Tongue (tissue), 2 donors: Measurements from ENCODE around the gene CEP70. TPM values are rescaled to one million over a fixed set of nuclear protein-coding genes. Genes with fewer than 3 reads are reported as not detected.
"Not testable (repeated sequence)": the region's sequence is repeated elsewhere in the genome, so short reads cannot be mapped to it uniquely, and the experiment has no call there.

ENCODE experiments used
- DNase-seq: peaks from one replicate; pipeline ENCODE4 v3.0.0-alpha.2; 2015
- total RNA-seq: library from RNA; depleted of rRNA; stranded (reverse); fragments of >200 nt; gene quantifications from one replicate; pipeline ENCODE4 v1.2.3, GENCODE V29; 2014

Gene CEP70
- total RNA-seq, 1 donor from 2014 or later: 57.7 TPM

DNA sequence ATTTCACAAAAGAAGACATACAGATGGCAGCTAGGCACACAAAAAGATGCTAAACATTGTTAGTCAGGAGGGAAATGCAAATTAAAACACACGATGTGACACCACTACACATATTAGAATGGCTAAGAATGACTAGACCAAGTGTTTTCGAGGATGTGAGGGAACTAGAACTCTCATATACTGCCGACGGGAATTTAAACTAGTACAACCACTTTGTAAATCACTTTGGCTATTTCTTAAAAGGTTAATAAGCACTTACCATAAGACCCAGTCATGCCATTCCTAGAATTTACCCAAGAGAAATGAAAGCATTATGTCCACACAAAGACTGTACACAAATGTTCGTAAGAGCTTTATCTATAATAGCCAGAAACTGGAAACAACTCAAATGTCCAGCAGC lies 5.6 kb downstream of the CEP70 start:
- no peak for DNase-seq

DNA sequence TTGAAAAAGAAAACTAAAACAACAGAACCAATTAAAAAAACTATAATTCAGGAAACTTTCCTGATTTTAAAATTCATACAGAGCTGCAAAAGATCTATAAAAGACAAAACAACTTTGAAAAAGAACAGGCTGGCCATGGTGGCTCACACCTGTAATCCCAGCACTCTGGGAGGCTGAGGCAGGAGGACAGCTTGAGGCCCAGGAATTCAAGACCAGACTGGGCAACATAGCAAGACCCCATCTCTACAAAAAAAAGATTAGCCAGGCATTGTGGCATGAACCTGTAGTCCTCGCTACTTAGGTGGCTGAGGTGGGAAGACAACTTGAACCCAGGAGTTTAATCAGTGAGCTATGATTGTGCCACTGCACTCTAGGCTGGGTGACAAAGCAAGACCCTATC lies 6.7 kb downstream of the CEP70 start:
- DNase-seq: no peak

DNA sequence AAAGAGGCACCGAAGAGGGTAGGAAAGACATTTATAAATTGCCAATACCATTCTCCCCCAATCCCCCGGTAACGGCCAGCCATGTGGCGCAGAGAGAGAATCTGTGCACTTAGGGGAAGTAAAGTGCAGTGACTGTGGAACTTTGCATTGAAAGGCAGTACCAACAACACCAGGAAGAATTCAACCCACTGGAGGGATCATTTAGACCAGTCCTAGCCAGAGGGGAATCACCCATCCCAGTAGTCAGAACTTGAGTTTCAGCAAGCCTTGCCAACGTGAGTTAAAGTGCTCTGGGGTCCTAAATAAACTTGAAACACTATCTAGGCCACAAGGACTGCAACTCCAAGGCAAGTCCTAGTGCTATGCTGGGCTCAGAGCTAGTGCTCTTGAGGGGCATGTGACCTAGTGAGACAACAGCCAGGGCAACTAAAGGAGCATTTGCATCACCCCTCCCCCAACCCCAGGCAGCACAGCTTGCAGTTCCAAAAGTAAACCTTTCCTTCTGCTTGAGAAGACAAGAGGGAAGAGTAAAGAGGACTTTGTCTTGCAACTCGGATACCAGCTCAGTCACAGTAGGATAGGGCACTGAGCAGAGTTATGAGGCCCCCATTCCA lies 15.0 kb downstream of the CEP70 start:
- DNase-seq: no peak

DNA sequence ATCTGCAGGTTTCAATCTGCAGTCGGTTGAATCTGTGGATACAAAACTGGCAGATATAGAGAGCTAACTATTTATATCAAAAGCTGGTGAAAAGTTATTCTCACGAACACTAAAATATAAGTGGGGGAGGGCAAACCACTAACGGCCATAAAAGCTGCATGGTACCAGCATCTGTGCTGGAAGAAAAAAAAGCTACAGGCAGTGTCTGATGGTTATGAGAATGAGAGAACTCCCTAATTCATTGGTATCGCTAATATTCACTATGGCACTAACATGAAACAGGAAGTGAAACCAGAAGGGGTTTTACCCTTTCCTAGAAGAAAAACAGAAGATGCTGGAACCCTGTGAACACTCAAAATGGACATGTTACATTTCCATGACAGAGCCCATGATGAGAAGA lies 15.9 kb downstream of the CEP70 start:
- no peak for DNase-seq

GRCh38 chr3:138573138-138573537 lies 20.9 kb downstream of the CEP70 start:
- no peak for DNase-seq

DNA sequence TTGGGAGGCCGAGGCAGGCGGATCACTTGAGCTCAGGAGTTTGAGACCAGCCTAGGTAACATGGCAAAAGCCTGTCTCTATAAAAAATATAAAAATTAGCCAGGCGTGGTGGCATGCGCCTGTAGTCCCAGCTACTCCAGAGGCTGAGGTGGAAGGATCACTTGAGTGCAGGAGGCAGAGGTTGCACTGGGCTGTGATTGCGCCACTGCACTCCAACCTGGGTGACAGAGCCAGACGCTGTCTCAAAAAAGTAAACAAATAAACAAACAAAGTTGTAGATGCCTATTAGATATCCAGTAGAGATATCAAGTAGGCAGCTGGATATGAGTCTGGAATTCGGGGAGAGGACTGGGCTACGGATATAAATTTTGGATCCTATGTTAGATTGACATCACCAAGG lies 24.4 kb downstream of the CEP70 start:
- DNase-seq: not testable (repeated sequence)

DNA sequence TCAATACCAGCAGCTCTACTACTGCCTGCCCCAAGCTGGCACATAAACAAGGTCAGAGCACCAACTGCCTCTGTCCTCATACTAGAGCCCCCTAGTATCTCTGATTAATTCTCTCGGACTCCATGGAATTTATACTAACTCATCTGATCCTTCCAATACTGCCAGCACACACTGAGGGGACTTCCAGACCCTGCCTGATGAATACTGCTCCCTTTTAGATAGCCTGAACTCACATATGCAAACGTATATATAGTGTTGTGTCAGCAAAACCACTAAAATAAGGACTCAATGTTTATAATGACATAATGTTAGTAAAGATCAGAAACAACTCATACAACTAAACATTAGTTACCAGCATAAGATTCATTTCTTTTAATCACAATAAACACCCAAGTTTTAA lies 25.0 kb downstream of the CEP70 start:
- DNase-seq: no peak

- no peak for DNase-seq
Measured at GRCh38 chr3:138567403-138567802, 26.7 kb downstream of the CEP70 start.

- not testable (repeated sequence) for DNase-seq
Measured at GRCh38 chr3:138566293-138566692, 27.8 kb downstream of the CEP70 start.

DNA sequence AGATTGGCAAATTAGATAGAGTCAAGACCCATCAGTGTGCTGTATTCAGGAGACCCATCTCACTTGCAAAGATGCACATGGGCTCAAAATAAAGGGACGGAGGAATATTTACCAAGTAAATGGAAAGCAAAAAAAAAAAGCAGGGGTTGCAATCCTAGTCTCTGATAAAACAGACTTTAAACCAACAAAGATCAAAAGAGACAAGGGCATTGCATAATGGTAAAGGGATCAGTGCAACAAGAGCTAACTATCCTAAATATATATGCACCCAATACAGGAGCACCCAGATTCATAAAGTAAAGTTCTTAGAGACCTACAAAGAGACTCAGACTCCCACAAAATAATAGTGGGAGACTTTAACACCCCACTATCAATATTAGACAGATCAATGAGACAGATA lies 31.2 kb downstream of the CEP70 start:
- not testable (repeated sequence) for DNase-seq

DNA sequence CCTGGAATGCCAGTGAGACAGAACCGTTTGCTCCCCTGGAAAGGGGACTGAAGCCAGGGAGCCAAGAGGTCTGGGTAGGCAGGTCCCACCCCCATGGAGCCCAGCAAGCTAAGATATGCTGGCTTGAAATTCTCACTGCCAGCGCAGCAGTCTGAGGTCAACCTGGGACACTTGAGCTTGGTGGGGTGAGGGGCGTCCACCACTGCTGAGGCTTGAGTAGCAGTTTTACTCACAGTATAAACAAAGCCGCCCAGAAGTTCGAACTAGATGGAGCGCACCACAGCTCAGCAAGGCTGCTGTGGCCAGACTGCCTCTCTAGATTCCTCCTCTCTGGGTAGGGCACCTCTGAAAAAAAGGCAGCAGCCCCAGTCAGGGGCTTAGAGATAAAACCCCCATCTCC lies 33.6 kb downstream of the CEP70 start:
- DNase-seq: no peak

GRCh38 chr3:138559134-138559533 lies 34.9 kb downstream of the CEP70 start:
- DNase-seq: no peak

GRCh38 chr3:138554775-138555174 lies 39.3 kb downstream of the CEP70 start:
- not testable (repeated sequence) for DNase-seq

- DNase-seq: not testable (repeated sequence)
Measured at GRCh38 chr3:138550958-138551357, 43.1 kb downstream of the CEP70 start.

GRCh38 chr3:138549179-138549977 lies 44.7 kb downstream of the CEP70 start:
- peak; percentile 50 for DNase-seq

- DNase-seq: no peak
Measured at GRCh38 chr3:138547342-138547975, 46.6 kb downstream of the CEP70 start.

GRCh38 chr3:138544546-138544945 lies 49.5 kb downstream of the CEP70 start:
- no peak for DNase-seq

GRCh38 chr3:138542977-138543376 lies 51.1 kb downstream of the CEP70 start:
- no peak for DNase-seq

- no peak for DNase-seq
Measured at GRCh38 chr3:138539352-138539751, 54.7 kb downstream of the CEP70 start.

- not testable (repeated sequence) for DNase-seq
Measured at GRCh38 chr3:138521445-138521844, 72.6 kb downstream of the CEP70 start.

DNA sequence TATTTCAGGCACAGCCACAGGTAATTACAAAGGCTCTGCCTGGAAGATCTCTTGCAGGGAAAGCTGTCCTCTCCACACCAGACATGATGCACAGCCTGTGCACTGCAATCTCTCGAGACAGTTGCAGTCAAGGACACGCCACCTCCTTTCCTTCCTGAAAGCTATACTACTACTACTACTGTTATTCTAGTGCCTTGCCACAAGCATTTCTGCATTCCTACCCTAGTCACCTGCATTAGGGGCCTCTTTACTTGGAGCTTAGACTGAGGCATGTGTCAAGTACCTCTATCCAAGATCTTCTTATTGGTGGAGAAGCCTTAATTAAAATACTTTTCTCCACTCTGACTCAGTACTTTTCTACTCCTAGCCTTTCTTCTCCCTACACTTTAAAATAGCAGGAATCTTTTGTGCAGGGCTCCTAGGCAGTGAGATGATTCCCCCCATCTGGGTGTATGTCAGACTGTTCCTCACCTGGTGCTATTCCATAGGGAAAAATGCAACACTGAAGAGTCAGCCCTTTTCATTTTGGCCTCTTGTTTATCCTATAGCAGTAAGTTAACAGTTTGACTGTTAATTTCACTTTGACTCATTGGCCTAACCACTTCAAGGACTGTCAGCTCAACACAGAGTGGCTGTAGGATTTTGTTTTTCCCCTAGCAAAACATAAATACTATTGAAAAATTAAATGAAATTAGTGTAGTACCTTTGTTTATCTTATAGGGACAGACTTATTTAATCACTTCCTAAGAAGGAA lies 80.8 kb downstream of the CEP70 start:
- no peak for DNase-seq

DNA sequence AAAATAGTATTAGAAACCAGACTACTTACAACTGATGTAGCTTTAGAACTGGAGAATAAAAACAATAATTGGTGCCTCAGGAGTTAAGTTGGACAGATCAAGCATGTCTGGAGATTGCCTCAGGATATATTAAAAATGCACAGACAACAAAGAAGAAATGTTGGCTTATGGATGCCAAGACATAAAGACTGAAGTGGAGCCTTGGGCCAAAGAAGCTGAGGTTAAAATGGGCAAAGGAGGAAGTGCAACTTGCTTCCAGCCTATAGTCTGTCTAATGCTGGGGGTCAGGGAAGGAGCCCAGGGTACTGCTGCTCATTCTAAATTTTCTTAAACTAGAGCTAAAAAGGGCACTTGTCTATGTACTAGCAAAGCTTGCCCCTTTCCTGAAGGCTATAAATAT lies 82.1 kb downstream of the CEP70 start:
- DNase-seq: no peak

DNA sequence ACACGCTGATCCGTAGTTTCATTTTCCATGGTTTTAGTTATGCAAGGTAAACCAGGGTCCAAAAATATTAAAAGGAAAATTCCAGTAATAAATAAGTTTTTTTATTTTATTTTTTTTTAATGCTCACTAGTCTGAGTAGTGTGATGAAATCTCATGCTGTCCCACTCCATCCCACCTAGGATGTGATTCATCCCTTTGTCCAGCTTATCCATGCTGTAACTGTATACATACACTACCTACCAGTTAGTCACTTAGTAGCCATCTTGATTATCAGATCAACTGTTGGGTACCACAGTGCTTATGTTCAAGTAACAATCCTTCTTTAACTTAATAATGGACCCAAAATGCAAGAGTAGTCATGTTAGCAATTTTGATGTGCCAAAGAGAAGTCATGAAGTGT lies 84.5 kb downstream of the CEP70 start:
- no peak for DNase-seq
